Nephron progenitor cell (in vitro differentiated cells): Measurements from ENCODE around the gene SPINK7.
A peak's percentile ranks its signal among the peaks of the same experiment; 100 is the strongest.
"Not testable (repeated sequence)": the region's sequence is repeated elsewhere in the genome, so short reads cannot be mapped to it uniquely, and the experiment has no call there.

Experiments used
- DNase-seq: peaks from one replicate; pipeline ENCODE4 v3.0.0; 2021
- H3K27ac Mint-ChIP-seq: 2 replicates; pipeline ENCODE4 v1.8.0; 2021; ENCODE audit warnings: mild to moderate bottlenecking, moderate library complexity, mixed read lengths
- H3K27me3 Mint-ChIP-seq: 2 replicates; pipeline ENCODE4 v1.8.0; 2021; ENCODE audit warnings: mild to moderate bottlenecking, low read depth, mixed read lengths; ENCODE audit not compliant: poor library complexity
- H3K36me3 Mint-ChIP-seq: 2 replicates; pipeline ENCODE4 v1.8.0; 2021; ENCODE audit warnings: low read depth, mixed read lengths
- H3K4me1 Mint-ChIP-seq: 2 replicates; pipeline ENCODE4 v1.8.0; 2021; ENCODE audit warnings: mixed read lengths
- H3K4me3 Mint-ChIP-seq: 2 replicates; pipeline ENCODE4 v1.8.0; 2021; ENCODE audit warnings: mild to moderate bottlenecking, moderate library complexity, mixed read lengths
- H3K9me3 Mint-ChIP-seq: 2 replicates; pipeline ENCODE4 v1.8.0; 2021; ENCODE audit warnings: mild to moderate bottlenecking, moderate library complexity, mixed read lengths
- TF ChIP-seq, protein P1 (sequence below): fragments of 200-600 bp; sonication (generic); IDR thresholded peaks from 2 replicates; pipeline ENCODE4 v1.5.0; 2021; ENCODE audit warnings: antibody characterized with exemption

Gene SPINK7

DNA sequence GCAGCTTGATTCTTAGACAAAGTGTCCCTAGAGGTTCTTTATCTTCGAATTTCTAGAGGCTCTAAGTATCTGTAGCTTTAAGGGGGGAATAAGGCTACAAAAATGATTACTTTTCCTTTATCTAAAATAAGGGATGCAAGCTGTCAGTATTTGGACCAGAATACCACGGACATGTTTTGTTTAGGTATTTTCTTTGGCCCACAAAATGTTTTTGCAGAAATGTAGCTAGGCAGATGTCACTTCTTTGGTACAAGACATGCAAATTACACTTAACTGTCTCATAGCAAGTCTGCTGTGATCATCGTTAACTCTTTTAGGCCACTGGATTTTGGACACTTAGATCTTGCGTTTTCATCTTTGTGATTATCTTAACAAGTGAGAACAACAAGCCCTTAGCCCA, 2.5 kb downstream of the SPINK7 start:
- no peak for DNase-seq
- Mint-ChIP-seq H3K27me3 (no peaks in the 10 kb centered on the region), H3K9me3 (peaks cover 9% of the 10 kb centered on the region), H3K36me3 (peaks cover 5% of the 10 kb centered on the region), H3K4me3 (no peak overlapping the region), H3K27ac (no peak overlapping the region), H3K4me1 (peaks cover 5% of the 10 kb centered on the region)
- TF ChIP-seq, protein P1, sequence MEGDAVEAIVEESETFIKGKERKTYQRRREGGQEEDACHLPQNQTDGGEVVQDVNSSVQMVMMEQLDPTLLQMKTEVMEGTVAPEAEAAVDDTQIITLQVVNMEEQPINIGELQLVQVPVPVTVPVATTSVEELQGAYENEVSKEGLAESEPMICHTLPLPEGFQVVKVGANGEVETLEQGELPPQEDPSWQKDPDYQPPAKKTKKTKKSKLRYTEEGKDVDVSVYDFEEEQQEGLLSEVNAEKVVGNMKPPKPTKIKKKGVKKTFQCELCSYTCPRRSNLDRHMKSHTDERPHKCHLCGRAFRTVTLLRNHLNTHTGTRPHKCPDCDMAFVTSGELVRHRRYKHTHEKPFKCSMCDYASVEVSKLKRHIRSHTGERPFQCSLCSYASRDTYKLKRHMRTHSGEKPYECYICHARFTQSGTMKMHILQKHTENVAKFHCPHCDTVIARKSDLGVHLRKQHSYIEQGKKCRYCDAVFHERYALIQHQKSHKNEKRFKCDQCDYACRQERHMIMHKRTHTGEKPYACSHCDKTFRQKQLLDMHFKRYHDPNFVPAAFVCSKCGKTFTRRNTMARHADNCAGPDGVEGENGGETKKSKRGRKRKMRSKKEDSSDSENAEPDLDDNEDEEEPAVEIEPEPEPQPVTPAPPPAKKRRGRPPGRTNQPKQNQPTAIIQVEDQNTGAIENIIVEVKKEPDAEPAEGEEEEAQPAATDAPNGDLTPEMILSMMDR = no peak

DNA sequence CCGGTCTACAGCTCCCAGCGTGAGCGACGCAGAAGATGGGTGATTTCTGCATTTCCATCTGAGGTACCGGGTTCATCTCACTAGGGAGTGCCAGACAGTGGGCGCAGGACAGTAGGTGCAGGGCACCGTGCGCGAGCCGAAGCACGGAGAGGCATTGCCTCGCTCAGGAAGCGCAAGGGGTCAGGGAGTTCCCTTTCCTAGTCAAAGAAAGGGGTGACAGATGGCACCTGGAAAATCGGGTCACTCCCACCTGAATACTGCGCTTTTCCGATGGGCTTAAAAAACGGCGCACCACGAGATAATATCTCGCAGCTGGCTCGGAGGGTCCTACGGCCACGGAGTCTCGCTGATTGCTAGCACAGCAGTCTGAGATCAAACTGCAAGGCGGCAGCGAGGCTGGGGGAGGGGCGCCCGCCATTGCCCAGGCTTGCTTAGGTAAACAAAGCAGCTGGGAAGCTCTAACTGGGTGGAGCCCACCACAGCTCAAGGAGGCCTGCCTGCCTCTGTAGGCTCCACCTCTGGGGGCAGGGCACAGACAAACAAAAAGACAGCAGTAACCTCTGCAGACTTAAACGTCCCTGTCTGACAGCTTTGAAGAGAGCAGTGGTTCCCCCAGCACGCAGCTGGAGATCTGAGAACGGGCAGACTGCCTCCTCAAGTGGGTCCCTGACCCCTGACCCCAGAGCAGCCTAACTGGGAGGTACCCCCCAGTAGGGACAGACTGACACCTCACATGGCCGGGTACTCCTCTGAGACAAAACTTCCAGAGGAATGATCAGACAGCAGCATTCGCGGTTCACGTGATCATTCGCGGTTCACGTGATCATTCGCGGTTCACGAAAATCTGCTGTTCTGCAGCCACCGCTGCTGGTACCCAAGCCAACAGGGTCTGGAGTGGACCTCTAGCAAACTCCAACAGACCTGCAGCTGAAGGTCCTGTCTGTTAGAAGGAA, 8.1 kb downstream of the SPINK7 start:
- not testable (repeated sequence) for H3K27ac Mint-ChIP-seq, DNase-seq, H3K27me3 Mint-ChIP-seq, H3K4me1 Mint-ChIP-seq, H3K36me3 Mint-ChIP-seq
- Mint-ChIP-seq H3K9me3 (peaks cover 11% of the 10 kb centered on the region), H3K4me3 (peak overlapping the region; percentile 82)

DNA sequence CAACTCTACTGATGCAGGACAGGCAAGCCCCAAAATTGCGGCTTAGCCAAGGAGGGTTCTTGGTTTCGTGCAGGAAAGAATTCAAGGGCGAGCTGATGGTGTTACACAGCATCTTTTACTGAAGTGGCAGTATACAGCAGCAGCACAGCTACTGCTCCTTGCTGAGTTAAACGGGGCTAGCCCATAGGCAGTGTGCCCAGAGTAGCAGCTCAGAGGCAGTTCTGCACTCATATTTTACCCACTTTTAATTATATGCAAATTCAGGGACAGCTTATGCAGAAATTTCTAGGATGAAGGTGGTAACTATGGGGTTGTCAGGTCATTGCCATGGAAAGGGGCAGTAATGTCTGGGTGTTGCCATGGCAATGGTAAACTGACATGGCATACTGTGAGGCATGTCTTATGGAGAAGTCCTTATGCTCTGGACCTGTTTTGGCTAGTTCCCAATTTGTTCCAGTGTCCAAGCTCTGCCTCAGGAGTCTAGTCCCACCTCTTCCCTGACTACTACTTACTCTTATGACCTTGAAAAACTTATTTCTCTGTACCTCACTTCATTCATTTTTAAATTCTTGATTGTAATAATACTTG, 21.1 kb downstream of the SPINK7 start:
- Mint-ChIP-seq H3K27ac (no peak overlapping the region), H3K4me3 (no peak overlapping the region), H3K36me3 (peaks cover 11% of the 10 kb centered on the region), H3K9me3 (peaks cover 25% of the 10 kb centered on the region), H3K27me3 (no peaks in the 10 kb centered on the region), H3K4me1 (no peaks in the 10 kb centered on the region)
- TF ChIP-seq, protein P1 = no peak
- DNase-seq = no peak

DNA sequence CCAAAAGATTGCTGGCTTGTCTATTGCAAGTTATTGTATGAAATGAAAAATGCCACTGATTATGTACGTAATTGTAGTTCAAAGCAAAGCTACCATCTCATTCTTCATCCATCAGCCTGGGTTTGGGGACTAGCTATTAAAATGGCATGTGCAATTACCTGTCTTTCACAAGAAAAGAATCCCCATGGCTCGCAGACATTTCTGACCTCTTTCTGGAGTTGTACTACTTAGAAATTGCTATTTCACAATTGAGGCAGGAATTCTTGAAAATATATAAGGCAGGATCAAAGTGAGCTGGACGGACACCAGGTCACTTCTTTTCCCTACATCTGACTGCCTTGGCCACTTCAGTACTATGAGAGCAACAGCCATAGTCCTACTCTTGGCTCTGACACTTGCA, 23.0 kb downstream of the SPINK7 start, which contains the start of gene SPINK9:
Gene SPINK9, plus strand, starts transcription at position 301 of the 400 bp plus-strand sequence. Its CDS starts 55 bp downstream, at position 356.
- TF ChIP-seq, protein P1 = no peak
- Mint-ChIP-seq H3K4me3 (no peak within 1 kb of the TSS), H3K4me1 (no peaks in the 10 kb centered on the region), H3K27me3 (no peaks in the 10 kb centered on the region), H3K36me3 (peaks cover 8% of the 10 kb centered on the region), H3K27ac (no peak within 1 kb of the TSS), H3K9me3 (peaks cover 11% of the 10 kb centered on the region)
- DNase-seq = no peak

DNA sequence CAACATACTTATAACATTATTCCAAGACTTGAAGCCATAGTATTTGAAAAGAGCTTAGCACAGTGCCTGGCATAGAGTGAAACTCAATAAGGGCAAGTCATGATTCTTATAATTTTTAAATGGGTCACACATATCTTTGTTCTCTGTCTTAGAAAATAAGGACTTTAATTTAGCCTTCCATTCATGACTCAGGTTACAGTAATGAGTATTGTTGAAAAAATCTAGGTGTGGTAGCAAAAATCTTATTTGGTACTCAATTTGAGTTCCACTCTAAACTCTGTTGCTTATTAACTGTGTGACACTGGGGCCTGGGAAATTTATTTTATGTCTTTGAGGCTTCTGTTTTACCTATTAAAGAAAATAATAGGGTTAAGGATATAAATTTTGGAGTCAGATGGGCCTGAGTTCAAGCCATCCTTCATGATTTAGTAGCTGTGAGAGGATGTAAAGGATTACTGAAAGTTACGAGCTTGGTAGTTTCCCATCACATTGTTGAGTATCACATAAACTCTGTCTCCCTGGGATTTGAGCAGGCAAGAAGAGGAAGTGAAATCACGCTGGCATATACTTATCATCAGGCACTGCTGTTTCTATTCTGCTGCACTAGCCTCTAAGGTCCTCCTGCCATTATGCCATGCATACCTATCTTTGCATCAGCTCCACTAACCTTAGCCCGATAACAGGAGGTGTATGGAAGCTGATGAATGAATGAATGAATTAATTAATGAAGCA, 24.6 kb downstream of the SPINK7 start:
- Mint-ChIP-seq H3K27ac (no peak overlapping the region), H3K36me3 (no peaks in the 10 kb centered on the region), H3K27me3 (no peaks in the 10 kb centered on the region), H3K4me3 (no peak overlapping the region), H3K4me1 (no peaks in the 10 kb centered on the region), H3K9me3 (no peaks in the 10 kb centered on the region)
- TF ChIP-seq, protein P1 = no peak
- no peak for DNase-seq

DNA sequence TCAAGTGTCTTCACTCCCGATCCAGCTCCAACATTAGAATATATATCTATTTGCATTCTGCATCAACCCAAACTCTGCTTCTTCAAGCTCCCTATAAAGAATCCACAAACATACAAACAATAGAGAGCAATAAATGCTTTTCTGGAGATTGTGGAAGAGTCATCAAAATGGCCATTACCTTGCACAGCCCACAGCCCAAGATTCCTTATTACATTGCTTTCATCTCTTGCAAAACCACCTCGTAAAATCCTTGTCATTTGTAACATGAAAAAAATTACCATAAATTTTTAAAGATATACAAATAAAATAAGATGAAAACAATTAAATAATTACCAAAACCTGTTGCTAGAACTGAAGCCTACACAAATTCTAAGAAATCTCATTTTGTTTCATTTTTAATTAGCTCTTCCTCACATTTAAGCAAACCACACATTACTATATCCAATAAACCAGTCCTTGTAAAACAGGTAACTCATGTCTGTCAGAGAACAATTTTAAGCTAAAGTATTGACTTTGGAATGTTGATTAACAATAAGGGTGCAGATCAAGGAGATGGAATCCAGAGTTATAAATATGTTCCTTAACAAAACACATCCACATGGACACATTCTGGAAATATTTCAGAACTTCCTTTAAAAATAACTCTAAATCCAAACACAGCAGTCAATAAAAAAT, 30.3 kb downstream of the SPINK7 start:
- Mint-ChIP-seq H3K9me3 (no peaks in the 10 kb centered on the region), H3K4me3 (no peak overlapping the region), H3K36me3 (no peaks in the 10 kb centered on the region), H3K27ac (no peak overlapping the region), H3K4me1 (no peaks in the 10 kb centered on the region), H3K27me3 (no peaks in the 10 kb centered on the region)
- no peak for DNase-seq
- TF ChIP-seq, protein P1 = no peak
